GM19438 (cell line): Measurements from ENCODE around the gene THAP3.

Experiments used
- ATAC-seq: cut with Tn5 transposase; IDR thresholded peaks from one replicate; pipeline ENCODE4 v1.9.1; 2021; ENCODE audit warnings: low read depth; ENCODE audit not compliant: unreplicated experiment

The THAP3 gene

DNA sequence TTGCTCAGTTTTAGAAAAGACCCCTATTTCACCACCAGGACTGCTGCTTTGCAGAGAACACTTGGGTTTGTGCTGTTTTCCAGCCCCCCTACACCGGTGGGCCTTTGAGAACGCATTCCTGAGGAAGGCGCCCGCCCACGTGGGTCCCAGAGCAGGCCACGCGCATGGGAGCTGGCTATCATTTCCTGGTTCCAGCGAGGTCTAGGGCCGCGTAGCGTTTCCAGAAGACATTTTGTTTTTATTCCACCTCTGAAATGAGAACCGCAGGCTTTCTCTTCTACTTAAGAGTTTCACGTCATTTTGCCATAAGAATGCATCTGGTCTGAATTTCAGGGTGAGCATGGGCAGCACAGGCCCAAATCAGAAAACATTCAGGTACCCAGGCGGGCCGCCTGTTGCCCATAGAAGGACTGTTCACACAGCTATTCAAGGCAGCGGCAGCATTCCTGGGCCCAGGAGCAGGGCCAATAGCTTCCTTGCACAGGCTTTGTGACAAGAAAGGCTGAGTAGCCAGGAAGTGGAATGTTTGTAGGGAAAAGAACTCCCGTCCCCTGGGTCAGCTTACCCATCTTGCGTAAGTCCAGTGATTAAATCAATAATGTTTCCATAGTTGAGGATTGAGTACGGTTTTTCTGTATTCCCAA, 20.6 kb upstream of the THAP3 start:
- no peak for ATAC-seq

DNA sequence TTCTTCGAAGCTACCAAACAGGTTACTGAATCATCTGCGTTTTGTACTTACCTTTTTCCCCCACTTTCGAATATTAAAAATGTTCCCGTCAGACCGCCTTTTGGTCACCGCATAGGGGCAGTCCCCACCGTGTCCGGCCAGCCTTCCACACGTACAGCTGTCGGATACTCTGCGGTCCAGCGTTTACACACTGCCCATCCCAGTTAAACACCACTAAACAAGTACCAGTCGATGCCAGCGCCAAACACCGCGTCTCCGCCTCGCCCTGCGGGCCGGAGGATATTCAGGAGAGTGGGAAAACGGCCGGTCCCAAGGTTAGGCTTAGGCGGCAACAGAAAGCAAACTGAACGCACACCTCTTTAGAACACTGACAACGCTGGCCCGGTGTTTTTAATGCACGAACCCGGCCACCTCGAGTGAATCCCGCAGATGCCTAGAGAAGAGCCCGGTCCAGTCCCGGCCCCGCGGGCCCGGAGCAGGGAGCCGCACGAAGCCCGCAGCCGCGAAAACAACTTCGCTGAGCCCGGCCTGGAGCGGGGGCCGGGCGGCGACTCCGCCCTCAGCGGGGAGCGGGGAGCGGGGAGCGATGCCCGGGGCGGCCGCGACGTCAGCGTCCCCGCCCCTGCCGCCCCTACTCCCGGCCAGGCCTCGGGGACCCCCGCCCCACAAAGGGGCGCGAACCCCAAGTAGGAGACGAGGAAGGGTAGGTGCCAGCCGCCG, 11.9 kb upstream of the THAP3 start:
- peak; percentile 34 for ATAC-seq

DNA sequence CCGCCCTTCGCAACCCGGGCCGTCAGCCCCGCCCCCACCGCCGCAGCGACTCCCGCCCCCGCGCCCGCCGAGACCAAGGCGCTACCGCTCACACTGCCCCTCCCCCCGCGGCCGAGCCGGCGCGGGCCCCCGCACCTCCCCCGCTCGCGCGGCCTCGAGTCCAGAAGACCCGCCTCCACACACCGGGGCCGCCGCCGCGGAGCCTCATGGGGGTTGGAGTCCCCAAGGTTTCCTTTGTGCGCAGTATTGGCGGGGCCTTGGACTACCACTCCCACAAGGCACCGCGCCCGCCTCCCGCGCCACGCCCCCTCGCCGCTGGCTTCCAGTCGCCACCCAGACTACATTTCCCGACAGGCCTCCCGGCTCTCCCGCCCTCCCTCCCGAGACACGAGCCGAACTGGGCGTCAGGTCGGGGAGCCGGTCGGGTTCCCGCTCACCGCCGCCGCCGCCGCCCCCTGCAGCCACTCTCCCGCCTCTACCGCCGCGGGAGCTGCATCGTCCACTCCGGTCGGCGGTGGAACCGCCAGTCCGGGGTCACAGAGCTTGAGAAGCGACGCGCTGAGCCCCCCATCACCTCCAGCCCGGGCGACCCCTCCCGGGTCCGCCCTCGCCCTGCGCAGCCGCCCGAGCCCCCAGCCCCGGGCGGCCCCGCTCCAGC, 11.2 kb upstream of the THAP3 start, which contains the start of gene PHF13:
TSS of gene PHF13 (plus strand) at position 371 of the 658 bp plus-strand sequence. CDS start 336 bp downstream, outside the sequence.
- ATAC-seq: peak; percentile 87

DNA sequence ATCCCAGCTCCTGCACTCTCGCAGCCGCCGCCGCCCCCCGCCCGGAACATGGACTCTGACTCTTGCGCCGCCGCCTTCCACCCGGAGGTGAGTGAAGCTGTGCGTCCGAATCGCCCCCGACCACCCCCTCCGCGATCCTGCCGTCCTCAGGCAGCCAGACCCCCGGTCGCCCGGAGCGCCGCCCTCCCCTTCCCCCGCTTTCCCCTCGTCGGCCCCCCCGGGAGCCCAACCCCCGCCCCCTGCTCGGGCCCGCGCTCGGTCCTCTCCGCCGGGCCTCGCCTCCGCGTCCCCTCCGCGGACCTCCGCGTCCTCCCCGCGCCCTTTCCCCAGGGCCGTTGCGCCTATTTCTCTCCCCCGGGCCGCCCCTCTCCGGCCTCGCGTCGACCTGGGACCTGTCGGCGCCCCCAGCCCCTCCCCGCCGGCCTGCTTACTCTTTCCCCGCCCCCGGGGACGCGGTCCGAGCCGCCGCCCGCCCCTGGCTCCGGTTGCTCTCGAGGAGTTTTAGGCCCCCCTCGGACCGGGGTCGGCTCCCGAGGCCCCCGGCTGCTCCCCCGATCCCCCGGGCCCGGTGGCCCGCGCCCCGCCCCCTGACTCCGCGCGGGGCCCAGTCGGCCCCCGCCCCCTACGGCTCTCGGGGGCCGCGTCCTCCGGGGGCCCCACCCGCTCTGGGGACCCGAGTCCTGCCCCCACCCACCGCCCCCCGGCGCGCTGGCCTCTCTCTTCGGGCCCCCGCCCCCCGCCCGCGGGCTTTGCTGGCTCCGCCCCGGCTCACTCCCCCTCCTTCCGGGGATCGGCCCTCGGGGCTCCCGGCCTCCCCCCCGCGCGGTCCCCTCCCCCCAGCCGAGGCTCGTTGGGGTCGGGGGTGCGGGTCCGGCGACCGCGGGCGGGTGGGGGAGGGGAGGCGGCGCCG, 10.4 kb upstream of the THAP3 start:
- ATAC-seq: no peak

DNA sequence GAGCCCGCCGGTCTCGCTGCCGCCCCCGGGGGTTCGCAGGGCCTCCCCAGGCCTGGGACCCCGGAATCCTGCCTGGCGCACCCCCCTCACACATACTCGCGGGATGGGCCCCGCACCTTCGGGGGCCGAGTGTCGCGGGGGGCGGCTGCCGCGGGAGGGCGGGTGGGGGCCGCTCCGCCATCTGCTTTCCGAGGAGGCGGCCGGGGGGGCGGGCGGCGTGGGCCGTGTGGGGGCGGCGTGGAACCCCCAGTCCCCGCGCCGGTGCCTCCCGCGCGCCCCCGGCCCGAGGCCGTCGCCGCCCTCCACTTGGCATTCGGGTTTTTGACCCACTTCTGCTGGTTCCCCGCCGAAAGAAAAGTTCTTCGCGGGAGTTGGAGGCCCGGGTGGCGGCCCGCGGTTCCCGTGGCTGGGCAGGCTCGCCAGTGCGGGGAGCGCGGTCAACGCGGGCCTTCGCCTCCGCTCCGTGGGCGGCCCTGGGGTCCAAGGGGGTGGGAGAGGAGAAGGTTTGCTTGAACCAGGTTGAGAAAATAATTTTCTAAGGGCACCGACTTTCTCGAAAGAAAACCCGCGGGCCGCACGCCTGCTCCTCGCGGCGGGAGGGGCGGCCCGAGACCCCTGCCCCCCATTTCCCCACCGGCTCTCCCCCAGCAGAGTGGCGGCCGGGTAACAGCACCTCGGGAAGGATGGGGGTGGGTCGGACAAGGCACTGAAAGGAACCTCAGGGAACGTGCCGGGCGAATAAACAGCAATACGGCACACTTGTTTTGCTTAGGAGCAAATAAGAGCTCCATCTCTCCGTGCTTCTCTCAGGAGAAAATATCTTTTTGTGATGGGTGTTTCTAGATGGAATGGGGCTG, 9.5 kb upstream of the THAP3 start:
- ATAC-seq: no peak

DNA sequence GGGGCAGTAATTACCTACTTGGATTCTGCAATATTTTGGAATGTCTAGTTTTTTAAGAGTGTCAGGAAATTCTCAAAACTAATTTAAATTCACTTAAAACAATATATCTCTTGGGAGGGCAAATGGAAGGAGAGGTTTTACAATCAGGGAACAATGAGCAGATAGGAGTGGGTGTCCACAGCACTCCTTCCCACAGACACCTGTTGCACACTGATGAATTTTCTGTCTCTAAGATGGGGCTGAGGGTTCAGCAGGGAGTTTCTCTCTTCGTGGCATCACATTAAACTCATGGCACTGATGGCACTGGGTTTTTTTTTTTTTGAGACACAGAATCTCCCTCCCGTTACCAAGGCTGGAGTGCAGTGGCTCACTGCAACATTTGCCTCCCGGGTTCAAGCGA, 5.6 kb upstream of the THAP3 start:
- ATAC-seq: no peak

DNA sequence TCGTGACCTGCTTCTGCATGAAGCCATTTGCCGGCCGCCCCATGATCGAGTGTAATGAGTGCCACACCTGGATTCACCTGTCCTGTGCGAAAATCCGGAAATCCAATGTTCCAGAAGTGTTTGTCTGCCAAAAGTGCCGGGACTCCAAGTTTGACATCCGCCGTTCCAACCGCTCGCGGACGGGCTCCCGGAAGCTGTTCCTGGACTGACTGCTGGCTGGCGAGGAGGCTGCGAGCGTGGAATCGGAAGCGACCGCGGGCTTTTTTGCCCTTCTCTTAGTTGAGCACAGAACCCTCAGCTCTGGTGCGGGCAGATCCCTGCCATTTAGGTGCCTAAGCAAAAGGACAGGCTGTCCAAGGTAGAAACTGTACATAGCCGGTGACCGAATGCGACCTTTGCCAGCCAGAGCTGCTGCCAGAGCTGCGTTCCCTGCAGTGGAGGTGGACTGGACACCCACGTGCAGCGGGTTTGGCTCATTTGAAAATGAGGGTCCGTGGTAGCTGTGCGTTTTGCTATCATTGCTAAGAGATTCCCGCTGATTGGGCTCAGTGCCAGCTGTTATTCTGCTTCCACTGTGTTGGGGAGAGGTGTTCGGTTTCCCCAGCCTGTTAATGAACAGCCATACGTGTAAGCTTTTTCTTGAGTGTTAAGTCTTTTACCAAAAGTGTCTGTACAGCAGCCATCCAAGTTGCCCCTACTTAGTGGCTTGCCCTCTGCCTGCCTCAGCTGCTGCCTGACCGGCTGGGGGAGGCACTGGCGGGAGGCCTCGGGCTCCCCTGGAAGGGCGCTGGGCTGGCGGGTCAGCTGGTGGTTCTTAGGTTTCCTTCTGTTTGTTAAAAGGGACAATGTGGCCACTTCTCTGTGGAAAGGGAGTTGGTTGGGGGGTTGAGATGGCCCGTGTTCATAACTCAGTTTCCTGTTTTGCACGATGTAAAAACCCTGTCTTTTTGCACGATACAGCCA, 3.0 kb upstream of the THAP3 start:
- no peak for ATAC-seq

DNA sequence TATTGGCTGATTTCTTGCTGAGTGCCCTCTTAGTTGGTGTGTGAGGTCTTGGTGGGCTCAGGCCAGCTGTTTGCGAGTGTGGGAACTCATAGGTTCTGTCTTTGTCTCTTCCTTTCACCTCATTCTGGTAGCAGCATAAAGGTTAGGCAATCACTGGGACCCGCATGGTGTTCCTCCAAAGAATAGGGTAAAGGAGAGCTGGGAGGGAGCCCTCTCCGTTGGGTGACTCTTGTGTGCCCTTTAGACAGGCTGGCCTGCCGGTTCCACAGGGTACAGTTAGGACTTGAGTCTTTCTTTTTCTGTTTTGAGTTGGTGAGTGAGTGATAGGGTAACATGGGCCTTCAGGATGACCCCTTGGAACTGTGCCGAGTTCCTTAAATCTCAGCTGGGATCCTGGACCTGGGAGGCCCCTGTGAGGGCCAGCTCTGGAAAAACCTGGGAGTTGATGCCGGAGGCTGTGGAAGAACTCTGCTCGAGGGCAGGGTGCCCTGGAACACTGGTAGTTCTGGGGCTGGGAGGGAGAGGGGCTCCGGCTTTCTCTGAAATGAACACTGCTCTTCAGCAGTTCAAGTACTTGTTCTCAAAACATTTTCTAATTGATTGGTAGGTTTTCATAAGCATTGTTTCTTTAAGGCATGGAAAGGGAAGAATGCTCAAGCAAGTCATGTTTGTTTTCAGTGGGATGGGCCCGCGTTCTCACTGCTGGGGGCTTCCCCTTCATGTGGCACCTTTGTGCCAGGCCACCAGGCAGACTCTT, 2.1 kb upstream of the THAP3 start:
- ATAC-seq: no peak

DNA sequence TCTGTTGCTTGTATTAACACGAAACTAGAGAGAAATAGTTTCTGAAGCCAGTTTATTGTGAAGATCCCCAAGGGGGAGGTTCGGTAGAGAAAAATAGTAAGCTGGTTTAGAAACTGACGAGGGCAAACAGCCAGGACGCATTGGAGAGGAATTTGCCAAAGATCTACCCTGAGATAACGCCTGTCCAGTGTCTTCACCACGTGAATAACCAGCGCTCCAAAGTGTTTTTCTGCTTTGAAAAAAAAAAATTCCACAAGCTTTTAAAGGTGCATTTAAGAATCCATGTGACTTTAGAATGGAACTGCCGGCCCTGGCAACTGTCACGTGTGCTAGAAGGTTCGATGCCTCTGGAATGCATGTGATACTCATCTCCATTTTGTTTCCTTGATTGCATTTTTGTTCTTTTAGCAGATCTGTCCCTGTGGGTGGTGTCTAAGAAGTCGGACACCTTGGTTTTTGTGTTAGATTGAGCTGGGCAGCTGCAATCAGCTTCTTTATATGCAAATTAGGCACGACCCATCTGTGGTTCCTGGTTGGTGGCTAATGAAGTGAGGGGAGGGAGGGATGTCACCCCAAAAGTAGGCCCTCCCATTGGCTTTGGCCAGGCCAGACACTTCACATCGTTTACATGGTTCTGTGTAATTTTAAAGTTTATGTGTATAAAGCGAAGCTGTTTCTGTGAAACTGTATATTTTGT, 1.3 kb upstream of the THAP3 start:
- ATAC-seq: no peak

DNA sequence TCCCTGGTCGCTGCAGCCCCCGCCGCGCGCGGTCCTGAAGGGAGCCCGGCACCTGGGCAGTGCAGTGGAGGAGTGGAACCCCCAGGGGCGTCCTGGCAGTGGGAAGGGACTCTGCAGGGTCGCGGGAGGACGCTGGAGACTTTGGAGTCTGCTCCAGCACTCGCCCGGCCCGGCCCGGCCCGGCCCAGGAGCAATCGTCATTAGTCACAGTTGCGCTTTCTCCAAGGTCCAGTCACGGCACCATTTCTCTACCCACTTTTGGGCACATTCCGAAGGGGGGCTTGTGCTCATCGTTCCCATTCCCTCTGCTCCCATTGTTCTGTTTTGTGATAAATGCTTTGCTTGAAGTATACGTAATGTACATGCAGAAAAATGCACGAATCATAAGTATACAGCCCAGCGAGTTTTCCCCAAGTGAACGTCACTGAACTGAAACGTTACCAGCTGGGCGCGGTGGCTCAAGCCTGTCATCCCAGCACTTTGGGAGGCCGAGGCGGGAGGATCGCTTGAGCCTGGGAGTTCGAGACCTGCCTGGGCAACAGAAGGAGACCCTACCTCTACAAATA, 999 bp downstream of the THAP3 start:
- ATAC-seq: peak; percentile 35

DNA sequence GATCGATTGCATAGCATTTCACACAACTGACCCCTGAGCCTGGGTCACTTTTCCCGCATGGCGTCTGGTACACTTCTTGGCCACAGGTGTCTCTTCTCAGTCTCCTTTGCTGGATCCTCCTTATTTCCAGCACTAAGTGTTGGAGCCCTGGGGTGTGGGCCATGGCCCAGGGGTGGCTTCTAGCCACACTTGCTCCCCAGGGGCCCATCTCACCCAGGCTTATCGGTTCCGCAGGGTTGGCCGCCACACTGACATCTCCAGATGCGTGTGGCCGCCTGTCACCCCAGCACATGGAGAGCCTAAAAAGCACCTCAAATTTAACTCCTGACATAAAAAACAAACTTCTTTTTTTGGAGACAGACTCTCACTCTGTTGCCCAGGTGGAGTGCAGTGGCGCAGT, 2.4 kb downstream of the THAP3 start:
- ATAC-seq: no peak

DNA sequence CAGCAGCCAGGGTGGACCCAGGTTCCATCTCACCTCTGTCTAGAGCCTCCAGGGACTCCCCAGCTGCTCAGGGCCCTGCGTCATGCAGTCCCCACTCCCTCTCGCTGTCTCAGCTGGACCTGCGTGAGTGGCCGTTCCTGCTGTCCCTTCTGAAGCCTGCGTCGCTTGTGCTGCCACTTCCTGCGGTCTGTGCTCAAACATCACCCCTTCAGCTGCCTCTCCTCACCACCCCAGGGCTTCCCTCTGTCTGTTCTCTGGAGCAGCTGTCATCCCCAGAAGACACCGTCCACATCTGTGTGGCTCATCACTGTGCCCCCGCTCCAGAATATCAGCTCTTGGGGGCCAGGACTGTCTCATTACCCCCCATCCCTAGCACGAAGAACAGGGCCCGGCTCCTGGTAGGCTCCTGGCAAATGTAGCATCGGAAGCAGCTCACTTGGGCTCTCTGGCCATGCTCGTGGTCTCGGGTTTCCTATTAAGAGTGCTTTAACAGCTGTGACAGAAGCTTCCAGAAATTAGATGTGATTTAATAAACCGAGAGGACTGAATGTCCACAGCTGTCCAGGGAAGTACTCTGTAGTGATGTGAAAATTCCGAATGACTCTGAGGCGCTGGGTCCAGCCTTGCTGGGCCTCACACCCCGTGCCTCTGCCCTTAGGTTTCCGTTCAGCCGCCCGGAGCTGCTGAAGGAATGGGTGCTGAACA, 3.3 kb downstream of the THAP3 start:
- no peak for ATAC-seq

DNA sequence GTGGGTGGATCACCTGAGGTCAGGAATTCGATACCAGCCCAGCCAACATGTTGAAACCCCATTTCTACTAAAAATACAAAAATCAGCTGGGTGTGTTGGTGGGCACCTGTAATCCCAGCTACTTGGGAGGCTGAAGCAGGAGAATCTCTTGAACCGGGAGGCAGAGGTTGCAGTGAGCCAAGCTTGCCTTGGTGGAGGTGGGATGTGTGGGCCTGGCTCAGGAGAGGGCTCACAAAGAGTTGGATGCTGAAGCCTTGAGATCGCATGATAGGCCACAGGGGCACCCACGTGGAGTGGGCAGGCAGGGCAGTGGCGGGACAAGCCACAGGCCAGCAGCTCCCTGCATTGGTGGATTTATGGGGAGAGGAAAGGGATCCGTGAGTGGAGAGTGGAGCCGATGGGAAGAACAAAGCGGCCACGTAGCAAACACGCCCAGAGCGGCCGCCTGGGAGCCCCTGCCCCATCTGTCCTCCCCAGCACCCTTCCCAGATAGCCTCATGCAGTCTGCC, 4.4 kb downstream of the THAP3 start:
- no peak for ATAC-seq

DNA sequence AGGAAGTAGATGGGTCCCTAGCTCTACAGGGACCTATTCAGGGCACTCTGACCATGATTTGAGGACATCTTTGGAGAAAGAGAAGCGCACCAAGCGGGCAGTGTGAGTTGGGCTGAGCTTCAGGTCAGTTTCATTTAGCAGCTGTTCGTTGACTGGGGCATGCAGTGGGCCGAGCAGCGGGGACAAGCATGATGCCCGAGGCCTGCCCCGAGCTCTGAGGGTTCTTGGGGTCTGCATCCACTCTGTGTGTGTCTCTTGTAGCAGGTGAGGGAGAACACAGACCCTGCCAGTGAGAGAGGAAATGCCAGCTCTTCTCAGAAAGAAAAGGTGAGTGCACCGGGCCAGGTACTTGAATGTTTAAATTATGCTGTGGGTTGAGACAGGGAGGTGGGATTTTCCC, 5.4 kb downstream of the THAP3 start:
- ATAC-seq: no peak

DNA sequence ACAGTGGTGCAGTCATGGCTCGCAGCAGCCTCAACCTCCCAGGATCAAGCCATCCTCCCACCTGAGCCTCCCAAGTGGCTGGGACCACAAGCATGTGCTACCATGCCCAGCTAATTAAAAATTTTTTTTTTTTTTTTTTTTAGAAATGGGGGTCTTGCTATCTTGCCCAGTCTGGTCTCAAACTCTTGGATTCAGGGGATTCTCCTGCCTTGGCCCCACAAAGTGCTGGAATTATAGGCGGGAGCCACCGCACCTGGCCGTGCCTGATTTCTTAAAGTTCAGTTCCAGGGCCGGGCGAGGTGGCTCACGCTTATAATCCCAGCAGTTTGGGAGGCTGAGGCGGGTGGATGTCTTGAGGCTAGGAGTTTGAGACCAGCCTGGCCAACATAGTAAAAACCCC, 6.4 kb downstream of the THAP3 start:
- no peak for ATAC-seq
